Osteoblast (primary cell): ENCODE results near the gene TNN. TPM values are rescaled to one million over a fixed set of nuclear protein-coding genes. Genes with fewer than 3 reads are reported as not detected.

ENCODE experiments used
- DNase-seq: peaks from one replicate; pipeline ENCODE4 v3.0.0; 2011; ENCODE audit warnings: low spot score, mixed read lengths; ENCODE audit not compliant: insufficient read length; ENCODE audit errors: missing footprints
- H2AFZ ChIP-seq: 2 replicates; pipeline ENCODE4 v1.6.0; 2011; ENCODE audit warnings: mild to moderate bottlenecking, low read length
- H3K27ac ChIP-seq: 2 replicates; pipeline ENCODE4 v1.5.1; 2011; ENCODE audit warnings: mild to moderate bottlenecking, low read depth, low read length, moderate library complexity
- H3K27me3 ChIP-seq: 2 replicates; pipeline ENCODE4 v1.6.0; 2012; ENCODE audit warnings: mild to moderate bottlenecking, control low read depth, inconsistent platforms, low read length, moderate library complexity; ENCODE audit not compliant: insufficient read depth
- H3K36me3 ChIP-seq: 2 replicates; pipeline ENCODE4 v1.5.1; 2011; ENCODE audit warnings: mild to moderate bottlenecking, low read length, control low read depth, moderate library complexity; ENCODE audit not compliant: insufficient read depth
- H3K4me1 ChIP-seq: 2 replicates; pipeline ENCODE4 v1.5.1; 2011; ENCODE audit warnings: mild to moderate bottlenecking, low read length, control low read depth, moderate library complexity; ENCODE audit not compliant: insufficient read depth
- H3K4me2 ChIP-seq: 2 replicates; pipeline ENCODE4 v1.6.0; 2011; ENCODE audit warnings: mild to moderate bottlenecking, low read length; ENCODE audit not compliant: insufficient read depth
- H3K4me3 ChIP-seq: fragments of 200-600 bp; sonication (generic); 3 replicates; pipeline ENCODE4 v1.5.1; 2012; ENCODE audit warnings: mild to moderate bottlenecking, low read length, inconsistent platforms; ENCODE audit not compliant: insufficient read depth
- H3K79me2 ChIP-seq: 2 replicates; pipeline ENCODE4 v1.6.0; 2012; ENCODE audit warnings: mild to moderate bottlenecking, low read length, control low read depth, inconsistent platforms; ENCODE audit not compliant: insufficient read depth
- H3K9me3 ChIP-seq: 2 replicates; pipeline ENCODE4 v1.5.1; 2011; ENCODE audit warnings: low read depth, low read length, control low read depth
- H4K20me1 ChIP-seq: 2 replicates; pipeline ENCODE4 v1.6.0; 2012; ENCODE audit warnings: mild to moderate bottlenecking, low read length, control low read depth; ENCODE audit not compliant: insufficient read depth
- CTCF ChIP-seq: IDR thresholded peaks from 2 replicates; pipeline ENCODE4 v1.5.1; 2011; ENCODE audit warnings: mild to moderate bottlenecking, low read depth, low read length, moderate library complexity; ENCODE audit errors: extremely low read depth
- total RNA-seq: library from RNA; depleted of rRNA; stranded (reverse); fragments of >200 nt; gene quantifications from 2 replicates; pipeline ENCODE4 v1.2.3, GENCODE V29; 2012

TNN gene
- total RNA-seq, 1 donor = under 0.01 TPM

- Histone ChIP-seq H3K79me2 (no peaks in the 10 kb centered on the region), H2AFZ (no peak overlapping the region), H3K27me3 (no peaks in the 10 kb centered on the region), H3K4me1 (no peaks in the 10 kb centered on the region), H3K36me3 (no peaks in the 10 kb centered on the region), H3K4me2 (no peak overlapping the region), H4K20me1 (no peaks in the 10 kb centered on the region), H3K27ac (no peak overlapping the region), H3K4me3 (no peak overlapping the region), H3K9me3 (no peaks in the 10 kb centered on the region)
- no peak for TF ChIP-seq CTCF
- DNase-seq = no peak
Observed at GRCh38 chr1:175185903-175186302, 118.3 kb downstream of the TNN start.

- no peak for DNase-seq
- no peaks in the 10 kb centered on the region for H3K4me1 ChIP-seq
- no peak overlapping the region for H3K4me3 ChIP-seq
- no peak for TF ChIP-seq CTCF
- no peaks in the 10 kb centered on the region for H3K9me3 ChIP-seq
- peaks cover 6% of the 10 kb centered on the region for H3K27me3 ChIP-seq
- H2AFZ ChIP-seq = no peak overlapping the region
- H3K27ac ChIP-seq = no peak overlapping the region
- no peak overlapping the region for H3K4me2 ChIP-seq
- no peaks in the 10 kb centered on the region for H4K20me1 ChIP-seq
- no peaks in the 10 kb centered on the region for H3K36me3 ChIP-seq
- H3K79me2 ChIP-seq = no peaks in the 10 kb centered on the region
Observed at GRCh38 chr1:175186433-175187160, 119.0 kb downstream of the TNN start.

GRCh38 chr1:175188936-175189335 is 121.3 kb downstream of the TNN start:
- Histone ChIP-seq H4K20me1 (no peaks in the 10 kb centered on the region), H2AFZ (no peak overlapping the region)

More at GRCh38 chr1:175188936-175189335, 121.3 kb downstream of the TNN start:
- Histone ChIP-seq H3K79me2 (no peaks in the 10 kb centered on the region), H3K4me1 (peaks cover 5% of the 10 kb centered on the region), H3K27ac (no peak overlapping the region), H3K9me3 (no peaks in the 10 kb centered on the region), H3K27me3 (peaks cover 9% of the 10 kb centered on the region), H3K36me3 (no peaks in the 10 kb centered on the region), H3K4me2 (no peak overlapping the region), H3K4me3 (no peak overlapping the region)
- DNase-seq = no peak
- TF ChIP-seq CTCF = no peak
